ENCODE data around the gene NOL4L. TPM values are rescaled to one million over a fixed set of nuclear protein-coding genes. Genes with fewer than 3 reads are reported as not detected.
A peak's percentile ranks its signal among the peaks of the same experiment; 100 is the strongest.

Gene NOL4L
- total and polyA plus RNA-seq, 12 donors: 1.5 to 10.1 (median 5.1) TPM

GRCh38 chr20:32446301-32447100, 138.6 kb downstream of the NOL4L start:
- TF ChIP-seq, protein P1, sequence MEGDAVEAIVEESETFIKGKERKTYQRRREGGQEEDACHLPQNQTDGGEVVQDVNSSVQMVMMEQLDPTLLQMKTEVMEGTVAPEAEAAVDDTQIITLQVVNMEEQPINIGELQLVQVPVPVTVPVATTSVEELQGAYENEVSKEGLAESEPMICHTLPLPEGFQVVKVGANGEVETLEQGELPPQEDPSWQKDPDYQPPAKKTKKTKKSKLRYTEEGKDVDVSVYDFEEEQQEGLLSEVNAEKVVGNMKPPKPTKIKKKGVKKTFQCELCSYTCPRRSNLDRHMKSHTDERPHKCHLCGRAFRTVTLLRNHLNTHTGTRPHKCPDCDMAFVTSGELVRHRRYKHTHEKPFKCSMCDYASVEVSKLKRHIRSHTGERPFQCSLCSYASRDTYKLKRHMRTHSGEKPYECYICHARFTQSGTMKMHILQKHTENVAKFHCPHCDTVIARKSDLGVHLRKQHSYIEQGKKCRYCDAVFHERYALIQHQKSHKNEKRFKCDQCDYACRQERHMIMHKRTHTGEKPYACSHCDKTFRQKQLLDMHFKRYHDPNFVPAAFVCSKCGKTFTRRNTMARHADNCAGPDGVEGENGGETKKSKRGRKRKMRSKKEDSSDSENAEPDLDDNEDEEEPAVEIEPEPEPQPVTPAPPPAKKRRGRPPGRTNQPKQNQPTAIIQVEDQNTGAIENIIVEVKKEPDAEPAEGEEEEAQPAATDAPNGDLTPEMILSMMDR (IDR thresholded peaks at IDR 0.05): no peak
- Histone ChIP-seq H3K4me1 (peaks cover 5 to 59% (median 38%) of the 10 kb centered on the region in 9 donors), H3K36me3 (peaks cover 0 to 85% (median 10%) of the 10 kb centered on the region in 9 donors), H3K4me3 (no peak overlapping the region), H3K27me3 (no peaks in the 10 kb centered on the region), H3K27ac (no peak overlapping the region), H3K9me3 (no peaks in the 10 kb centered on the region)
- ATAC-seq (peak in 3 of 8 donors; percentile 4 to 38 (median 23)), DNase-seq (no peak)
- 81 to 89% methylated on average over 14 of the region's 14 CpGs for WGBS, 2 donors
- intact Hi-C loops (cut with DNase I): no loop called here

- TF ChIP-seq, protein P1 (IDR thresholded peaks at IDR 0.05): no peak
- peaks cover 5 to 51% (median 33%) of the 10 kb centered on the region in 9 donors for H3K4me1 ChIP-seq
- peaks cover 0 to 85% (median 11%) of the 10 kb centered on the region in 9 donors for H3K36me3 ChIP-seq
- ATAC-seq (peak in 1 of 8 donors; percentile 15), DNase-seq (no peak)
- no peaks in the 10 kb centered on the region for H3K27me3 ChIP-seq
- peak overlapping the region in 1 of 10 donors; percentile 7 for H3K27ac ChIP-seq
- no peaks in the 10 kb centered on the region for H3K9me3 ChIP-seq
- 40 to 58% methylated on average over 11 to 12 of the region's 12 CpGs for WGBS, 2 donors
- intact Hi-C loops (cut with DNase I): no loop called here
- no peak overlapping the region for H3K4me3 ChIP-seq
These were observed 139.4 kb downstream of the NOL4L start for GRCh38 chr20:32445539-32446273.

DNA sequence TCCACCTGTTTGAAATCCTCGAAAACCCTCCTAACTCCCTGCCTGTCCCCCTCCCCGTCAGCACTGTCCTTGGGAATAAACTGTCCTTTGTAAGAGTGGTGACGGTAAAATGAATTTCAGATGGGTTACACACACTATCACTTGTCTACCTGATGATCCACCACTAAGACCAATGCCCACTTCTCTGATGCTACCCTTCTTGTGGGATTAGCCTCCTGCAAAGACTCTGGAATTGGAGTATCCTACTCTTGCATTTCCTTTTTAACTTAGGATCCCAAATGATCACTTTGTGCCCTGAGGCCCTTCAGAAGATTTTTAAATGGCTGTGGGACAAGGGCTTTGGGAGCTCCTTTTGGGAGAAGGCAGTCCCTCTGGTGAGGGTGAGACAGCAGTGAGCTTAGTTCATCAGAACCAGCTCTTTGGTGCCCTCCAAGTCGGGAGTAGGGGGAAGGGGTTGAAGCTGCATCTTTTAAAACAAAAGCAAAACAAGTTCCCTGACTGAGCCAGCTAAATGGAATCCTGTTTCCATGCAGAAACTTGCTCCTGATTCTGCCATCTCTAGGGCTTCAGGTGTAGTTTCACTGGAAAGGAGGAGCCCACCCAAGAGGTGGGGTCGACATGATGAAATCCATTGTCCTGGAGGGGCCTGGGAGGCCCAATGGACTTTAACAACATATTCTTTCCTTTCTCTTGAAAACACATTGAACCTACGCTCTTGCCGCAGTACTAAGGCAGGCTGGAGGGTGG, 140.5 kb downstream of the NOL4L start:
- intact Hi-C loops (cut with DNase I): no loop called here
- peaks cover 0 to 92% (median 11%) of the 10 kb centered on the region in 9 donors for H3K36me3 ChIP-seq

More for the DNA sequence above, 140.5 kb downstream of the NOL4L start:
- ATAC-seq: no peak
- Histone ChIP-seq H3K4me1 (peaks cover 5 to 40% (median 25%) of the 10 kb centered on the region in 9 donors), H3K27ac (no peak overlapping the region), H3K9me3 (no peaks in the 10 kb centered on the region), H3K27me3 (no peaks in the 10 kb centered on the region), H3K4me3 (no peak overlapping the region)
- TF ChIP-seq, protein P1 (IDR thresholded peaks at IDR 0.05): no peak
- 81 to 84% methylated on average over 7 of the region's 7 CpGs for WGBS, 2 donors
- DNase-seq: no peak
